ENCODE measurements around the gene TAPT1. TPM values are rescaled to one million over a fixed set of nuclear protein-coding genes. Genes with fewer than 3 reads are reported as not detected.

TAPT1 gene
- total RNA-seq, 1 experiment from 2014 or later = 13.8 TPM

- Histone ChIP-seq H3K27ac (no peak overlapping the region), H3K9me2 (ENCODE audit: insufficient read depth) (no peaks in the 10 kb centered on the region), H3K4me3 (no peak overlapping the region), H3K27me3 (ENCODE audit: insufficient read depth, low read depth) (no peaks in the 10 kb centered on the region), H2AFZ (no peak overlapping the region), H3K4me2 (0 out of 2 replicates have a peak overlapping the region, but pooled peaks have one; percentile 61), H3K4me1 (replicated peaks; ENCODE audit: insufficient read depth) (peaks cover 10% of the 10 kb centered on the region; the same call in 1 of the 2 replicates), H3K9me3 (ENCODE audit: insufficient read depth, low read depth) (no peaks in the 10 kb centered on the region), H3K79me2 (ENCODE audit: low read depth) (peaks cover 17% of the 10 kb centered on the region), H4K20me1 (ENCODE audit: insufficient read depth) (no peaks in the 10 kb centered on the region), H3K36me3 (ENCODE audit: low read depth) (no peaks in the 10 kb centered on the region), H3F3A (ENCODE audit: insufficient read depth, low read depth) (no peaks in the 10 kb centered on the region)
- BruUV-seq (replicated peaks) = no TSS peak
- intact Hi-C loops (cut with micrococcal nuclease; ENCODE audit: unreplicated experiment) = loop anchor here (5.0 kb wide), 1 partner anchor 38 kb away; no protein-coding TSS in a partner anchor
- POLR2A ChIA-PET (ENCODE audit: unreplicated experiment) = no interaction called here
- TF ChIP-seq EZH2 (IDR thresholded peaks at IDR 0.05; ENCODE audit: low read depth) (no peak), CTCF (conservative IDR thresholded peaks at IDR 0.05) (no peak)
- DNase-seq = no peak
- CTCF ChIA-PET = no interaction called here
Observed at GRCh38 chr4:16229604-16230003, 3.3 kb upstream of the TAPT1 start.

- intact Hi-C loops (cut with micrococcal nuclease; ENCODE audit: unreplicated experiment) = loop anchor here (5.0 kb wide), 1 partner anchor 40 kb away; no protein-coding TSS in a partner anchor
- DNase-seq = no peak
- Histone ChIP-seq H3K36me3 (ENCODE audit: low read depth) (no peaks in the 10 kb centered on the region), H3K27ac (peak overlapping the region; percentile 54; the same call in 1 of the 2 replicates), H3K9me3 (ENCODE audit: insufficient read depth, low read depth) (no peaks in the 10 kb centered on the region), H3F3A (ENCODE audit: insufficient read depth, low read depth) (no peaks in the 10 kb centered on the region), H3K27me3 (ENCODE audit: insufficient read depth, low read depth) (no peaks in the 10 kb centered on the region), H3K79me2 (ENCODE audit: low read depth) (peaks cover 39% of the 10 kb centered on the region), H3K9me2 (ENCODE audit: insufficient read depth) (no peaks in the 10 kb centered on the region), H3K4me1 (replicated peaks; ENCODE audit: insufficient read depth) (peaks cover 18% of the 10 kb centered on the region; the same call in 1 of the 2 replicates), H2AFZ (peak overlapping the region; percentile 70), H4K20me1 (ENCODE audit: insufficient read depth) (no peaks in the 10 kb centered on the region), H3K4me2 (peak overlapping the region; percentile 89), H3K4me3 (peak overlapping the region; percentile 73)
- POLR2A ChIA-PET (ENCODE audit: unreplicated experiment) = interaction anchor here (0.6 to 0.7 kb wide), 2 partner anchors 306 to 345 kb away, joined by 3 to 5 read pairs; no protein-coding TSS in a partner anchor
- CTCF ChIA-PET = interaction anchor here (1.5 kb wide), 1 partner anchor 37 kb away, joined by 3 read pairs; no protein-coding TSS in a partner anchor
- BruUV-seq (replicated peaks) = TSS peak; percentile 81
- TF ChIP-seq CTCF (conservative IDR thresholded peaks at IDR 0.05) (no peak), EZH2 (IDR thresholded peaks at IDR 0.05; ENCODE audit: low read depth) (no peak)
Observed at GRCh38 chr4:16227462-16227868, 1.2 kb upstream of the TAPT1 start.

GRCh38 chr4:16226816-16227461 lies 668 bp upstream of the TAPT1 start:
- Histone ChIP-seq H3K36me3 (ENCODE audit: low read depth) (no peaks in the 10 kb centered on the region), H3K27ac (peak overlapping the region; percentile 54), H3K79me2 (ENCODE audit: low read depth) (peaks cover 39% of the 10 kb centered on the region), H3K27me3 (ENCODE audit: insufficient read depth, low read depth) (no peaks in the 10 kb centered on the region), H3K9me2 (ENCODE audit: insufficient read depth) (no peaks in the 10 kb centered on the region), H2AFZ (peak overlapping the region; percentile 70), H4K20me1 (ENCODE audit: insufficient read depth) (no peaks in the 10 kb centered on the region), H3K9me3 (ENCODE audit: insufficient read depth, low read depth) (no peaks in the 10 kb centered on the region), H3F3A (ENCODE audit: insufficient read depth, low read depth) (no peaks in the 10 kb centered on the region), H3K4me2 (peak overlapping the region; percentile 89), H3K4me1 (replicated peaks; ENCODE audit: insufficient read depth) (peaks cover 18% of the 10 kb centered on the region; the same call in 1 of the 2 replicates), H3K4me3 (peak overlapping the region; percentile 73)
- CTCF ChIA-PET = interaction anchor here (1.5 kb wide), 1 partner anchor 38 kb away, joined by 3 read pairs; no protein-coding TSS in a partner anchor
- POLR2A ChIA-PET (ENCODE audit: unreplicated experiment) = interaction anchor here (0.6 kb wide), 1 partner anchor 344 kb away, joined by 3 read pairs; no protein-coding TSS in a partner anchor
- no peak for TF ChIP-seq CTCF (conservative IDR thresholded peaks at IDR 0.05)
- TF ChIP-seq EZH2 (IDR thresholded peaks at IDR 0.05; ENCODE audit: low read depth) = no peak
- no TSS peak for BruUV-seq (replicated peaks)
- DNase-seq = peak in 1 of 2 experiments; percentile 47
- intact Hi-C loops (cut with micrococcal nuclease; ENCODE audit: unreplicated experiment) = loop anchor here (5.0 kb wide), 1 partner anchor 40 kb away; no protein-coding TSS in a partner anchor

All from PC-9 (cell line).